Gastrocnemius medialis (tissue), 4 donors: ENCODE data around the gene FRMD5. TPM values are rescaled to one million over a fixed set of nuclear protein-coding genes. Genes with fewer than 3 reads are reported as not detected.

Experiments
- ATAC-seq, 2 donors: fragments of 150-250 bp; one replicate each; pipeline ENCODE4 v1.9.1; 2016
- DNase-seq, 2 donors: peaks; one replicate each; pipeline ENCODE4 v3.0.0-alpha.2; 2019
- H3K27ac ChIP-seq, 4 donors: fragments of 200-600 bp; sonication (generic); 1 replicate in 1 of 4; 2 replicates in 3 of 4; pipeline ENCODE4 v1.5.1; 2016 to 2018; ENCODE audit warnings: mild to moderate bottlenecking in 2 of 4, moderate library complexity in 1 of 4
- H3K27me3 ChIP-seq, 3 donors: fragments of 200-600 bp; sonication (generic) in 2 of 3; 1 replicate in 1 of 3; 2 replicates in 2 of 3; pipeline versions ENCODE4 v1.5.1 to v1.6.0; 2016 to 2019; ENCODE audit warnings: mild to moderate bottlenecking in 1 of 3, moderate library complexity in 1 of 3
- H3K36me3 ChIP-seq, 2 donors: fragments of 200-600 bp; sonication (generic) in 1 of 2; one replicate each; pipeline ENCODE4 v1.5.1; 2017 to 2018
- H3K4me1 ChIP-seq, 2 donors: fragments of 200-600 bp; sonication (generic) in 1 of 2; one replicate each; pipeline ENCODE4 v1.5.1; 2016 to 2017; ENCODE audit warnings: mild to moderate bottlenecking in 2 of 2
- H3K4me3 ChIP-seq, 4 donors: fragments of 200-600 bp; sonication (generic) in 3 of 4; 1 replicate in 1 of 4; 2 replicates in 3 of 4; pipeline ENCODE4 v1.5.1; 2016 to 2019; ENCODE audit warnings: mild to moderate bottlenecking in 2 of 4
- H3K9me3 ChIP-seq, 3 donors: fragments of 200-600 bp; sonication (generic) in 2 of 3; 1 replicate in 1 of 3; 2 replicates in 2 of 3; pipeline ENCODE4 v1.5.1; 2016 to 2019
- POLR2A ChIP-seq, 2 donors: fragments of 450-650 bp; IDR thresholded peaks; one replicate each; pipeline ENCODE4 v1.6.1; 2017; ENCODE audit warnings: antibody characterized with exemption in 2 of 2, mild to moderate bottlenecking in 2 of 2, moderate library complexity in 2 of 2
- in situ Hi-C, 4 donors: fragments of 200-750 bp; cut with MboI; loops; one replicate each; pipeline versions ENCODE4 v1.15.0 to v1.8.0; 2017; ENCODE audit warnings: low sequenced_read_pairs in 4 of 4
- intact Hi-C: fragments of 100-400 bp; cut with DNase I; formaldehyde crosslinking; loops from one replicate; pipeline ENCODE4 v1.15.1; 2023; ENCODE audit warnings: low total_unique reads
- total RNA-seq, 4 donors: library from RNA; depleted of rRNA; stranded (reverse); fragments of >200 nt; gene quantifications; one replicate each; pipeline versions ENCODE4 v1.1.0 to v1.2.3, GENCODE V29; 2016
- TF ChIP-seq, protein P1 (sequence below), 5 experiments: fragments of 450-650 bp in 3 of 5; fragments of 200-600 bp in 2 of 5; sonication (generic) in 2 of 5; IDR thresholded peaks in 4 of 5; conservative IDR thresholded peaks in 1 of 5; 1 replicate in 4 of 5; 2 replicates in 1 of 5; pipeline ENCODE4 v1.5.1; 2016 to 2019; ENCODE audit warnings: antibody characterized with exemption in 5 of 5, mild to moderate bottlenecking in 3 of 5, moderate library complexity in 3 of 5

FRMD5 gene
- total RNA-seq, 4 donors from 2014 or later: 0.04 TPM; not detected in 3

DNA sequence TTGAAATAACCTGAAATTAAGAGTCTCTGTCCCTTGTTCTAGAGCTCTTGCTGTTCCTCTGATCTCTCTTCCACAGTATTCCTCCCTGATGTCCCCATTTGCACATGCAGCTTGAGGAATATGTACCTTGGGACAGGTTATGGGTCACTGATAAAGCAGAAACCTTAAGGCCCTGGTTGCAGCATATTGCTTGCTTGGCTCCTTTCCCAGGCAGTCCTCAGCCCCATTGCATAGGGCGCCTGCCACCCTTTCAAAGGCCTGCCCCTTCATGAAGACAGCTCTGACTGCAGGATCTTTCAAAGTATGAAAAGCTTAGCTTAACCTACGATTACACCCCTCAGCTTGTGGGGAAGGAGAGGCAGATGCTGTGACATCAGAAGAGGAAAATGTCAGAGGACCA is 316.6 kb downstream of the FRMD5 start:
- no peaks in the 10 kb centered on the region for H3K9me3 ChIP-seq
- no peak overlapping the region for H3K27ac ChIP-seq
- ATAC-seq (no peak), DNase-seq (no peak)
- H3K36me3 ChIP-seq: no peaks in the 10 kb centered on the region
- no peak overlapping the region for H3K4me3 ChIP-seq
- intact Hi-C loops: no loop called here
- in situ Hi-C loops: loop anchor here in 1 of 4 donors (25.0 kb wide), 1 partner anchor 334 kb away; no protein-coding TSS in a partner anchor
- TF ChIP-seq POLR2A (IDR thresholded peaks at IDR 0.05): no peak
- TF ChIP-seq, protein P1, sequence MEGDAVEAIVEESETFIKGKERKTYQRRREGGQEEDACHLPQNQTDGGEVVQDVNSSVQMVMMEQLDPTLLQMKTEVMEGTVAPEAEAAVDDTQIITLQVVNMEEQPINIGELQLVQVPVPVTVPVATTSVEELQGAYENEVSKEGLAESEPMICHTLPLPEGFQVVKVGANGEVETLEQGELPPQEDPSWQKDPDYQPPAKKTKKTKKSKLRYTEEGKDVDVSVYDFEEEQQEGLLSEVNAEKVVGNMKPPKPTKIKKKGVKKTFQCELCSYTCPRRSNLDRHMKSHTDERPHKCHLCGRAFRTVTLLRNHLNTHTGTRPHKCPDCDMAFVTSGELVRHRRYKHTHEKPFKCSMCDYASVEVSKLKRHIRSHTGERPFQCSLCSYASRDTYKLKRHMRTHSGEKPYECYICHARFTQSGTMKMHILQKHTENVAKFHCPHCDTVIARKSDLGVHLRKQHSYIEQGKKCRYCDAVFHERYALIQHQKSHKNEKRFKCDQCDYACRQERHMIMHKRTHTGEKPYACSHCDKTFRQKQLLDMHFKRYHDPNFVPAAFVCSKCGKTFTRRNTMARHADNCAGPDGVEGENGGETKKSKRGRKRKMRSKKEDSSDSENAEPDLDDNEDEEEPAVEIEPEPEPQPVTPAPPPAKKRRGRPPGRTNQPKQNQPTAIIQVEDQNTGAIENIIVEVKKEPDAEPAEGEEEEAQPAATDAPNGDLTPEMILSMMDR (IDR thresholded peaks at IDR 0.05 in 4 of 5, conservative IDR thresholded peaks at IDR 0.05 in 1 of 5): no peak
- H3K27me3 ChIP-seq: no peaks in the 10 kb centered on the region
- no peaks in the 10 kb centered on the region for H3K4me1 ChIP-seq

DNA sequence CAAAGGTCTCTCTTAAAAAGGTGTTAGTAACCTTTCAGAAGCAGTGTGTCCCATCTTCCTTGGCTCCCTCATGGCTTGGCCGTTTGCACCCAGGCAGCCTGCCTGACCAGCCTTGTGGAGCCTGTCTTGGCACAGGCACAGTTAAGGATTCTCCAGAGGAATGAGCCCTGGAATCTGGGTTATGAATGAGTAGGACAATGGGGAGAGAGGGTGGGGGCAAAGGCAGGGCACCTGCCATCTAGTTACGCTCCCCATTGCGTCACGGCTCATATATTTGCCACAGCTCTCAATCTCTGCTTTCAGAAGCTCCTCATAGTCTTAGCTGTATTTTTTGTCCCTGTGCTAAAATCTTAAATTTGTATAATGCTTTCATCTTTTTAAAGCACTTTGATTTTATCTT is 317.7 kb downstream of the FRMD5 start:
- Histone ChIP-seq H3K4me1 (no peaks in the 10 kb centered on the region), H3K4me3 (no peak overlapping the region), H3K9me3 (no peaks in the 10 kb centered on the region), H3K36me3 (no peaks in the 10 kb centered on the region), H3K27ac (no peak overlapping the region), H3K27me3 (no peaks in the 10 kb centered on the region)
- DNase-seq: no peak
- in situ Hi-C loops (loop anchor here in 1 of 4 donors (25.0 kb wide), 1 partner anchor 335 kb away; no protein-coding TSS in a partner anchor), intact Hi-C loops (no loop called here)
- no peak for TF ChIP-seq POLR2A (IDR thresholded peaks at IDR 0.05)
- TF ChIP-seq, protein P1 (IDR thresholded peaks at IDR 0.05 in 4 of 5, conservative IDR thresholded peaks at IDR 0.05 in 1 of 5): no peak
- no peak for ATAC-seq

DNA sequence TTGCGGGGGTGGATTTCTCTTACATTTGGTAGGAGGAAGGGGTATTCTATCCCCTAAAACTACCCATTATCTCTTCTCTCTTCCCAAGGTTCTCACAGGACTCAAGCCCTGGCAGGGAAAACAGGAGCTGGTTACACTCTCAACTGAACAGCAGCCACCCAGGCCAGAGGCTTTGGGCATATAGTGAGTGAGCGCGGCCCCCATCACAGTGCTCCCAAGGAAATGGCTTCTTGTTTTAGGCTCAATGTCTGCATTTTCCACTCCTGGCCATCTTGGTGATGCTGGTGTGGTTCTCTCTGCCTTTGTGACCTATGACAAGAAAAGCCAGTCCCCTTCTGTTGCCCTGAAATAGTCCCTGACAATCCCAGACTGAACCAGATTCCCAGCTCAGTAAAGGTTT is 318.2 kb downstream of the FRMD5 start:
- ATAC-seq (no peak), DNase-seq (no peak)
- Histone ChIP-seq H3K27ac (no peak overlapping the region), H3K9me3 (no peaks in the 10 kb centered on the region), H3K4me1 (no peaks in the 10 kb centered on the region), H3K4me3 (no peak overlapping the region), H3K27me3 (no peaks in the 10 kb centered on the region), H3K36me3 (no peaks in the 10 kb centered on the region)
- TF ChIP-seq POLR2A (IDR thresholded peaks at IDR 0.05): no peak
- TF ChIP-seq, protein P1 (IDR thresholded peaks at IDR 0.05 in 4 of 5, conservative IDR thresholded peaks at IDR 0.05 in 1 of 5): no peak
- intact Hi-C loops: no loop called here
- in situ Hi-C loops: loop anchor here in 1 of 4 donors (25.0 kb wide), 1 partner anchor 335 kb away; no protein-coding TSS in a partner anchor

DNA sequence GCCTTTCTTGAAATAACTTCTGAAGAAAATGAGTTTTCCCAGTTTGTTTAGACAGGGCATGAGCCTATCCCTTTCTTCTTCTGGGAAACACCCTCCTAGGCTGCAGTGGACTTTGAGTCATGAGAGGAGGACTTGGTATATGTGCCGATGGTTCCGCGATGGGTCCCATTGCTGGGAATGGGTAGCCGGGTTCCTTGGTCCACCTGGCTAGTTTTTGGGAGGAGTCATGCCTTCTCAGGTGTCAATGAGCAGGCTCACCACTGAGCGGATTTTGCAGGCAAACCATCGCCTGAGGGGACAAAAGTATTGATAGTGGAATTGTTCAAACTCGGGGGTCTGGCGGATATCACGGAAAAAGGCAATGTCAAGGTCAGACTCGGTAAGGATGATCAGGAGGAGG is 321.4 kb downstream of the FRMD5 start:
- no peaks in the 10 kb centered on the region for H3K27me3 ChIP-seq
- H3K36me3 ChIP-seq: no peaks in the 10 kb centered on the region
- no peaks in the 10 kb centered on the region for H3K9me3 ChIP-seq
- H3K4me3 ChIP-seq: no peak overlapping the region
- TF ChIP-seq POLR2A (IDR thresholded peaks at IDR 0.05): no peak
- TF ChIP-seq, protein P1 (IDR thresholded peaks at IDR 0.05 in 4 of 5, conservative IDR thresholded peaks at IDR 0.05 in 1 of 5): no peak
- intact Hi-C loops: no loop called here
- ATAC-seq: no peak
- H3K27ac ChIP-seq: no peak overlapping the region
- no peaks in the 10 kb centered on the region for H3K4me1 ChIP-seq
- in situ Hi-C loops: no loop called here
- no peak for DNase-seq

DNA sequence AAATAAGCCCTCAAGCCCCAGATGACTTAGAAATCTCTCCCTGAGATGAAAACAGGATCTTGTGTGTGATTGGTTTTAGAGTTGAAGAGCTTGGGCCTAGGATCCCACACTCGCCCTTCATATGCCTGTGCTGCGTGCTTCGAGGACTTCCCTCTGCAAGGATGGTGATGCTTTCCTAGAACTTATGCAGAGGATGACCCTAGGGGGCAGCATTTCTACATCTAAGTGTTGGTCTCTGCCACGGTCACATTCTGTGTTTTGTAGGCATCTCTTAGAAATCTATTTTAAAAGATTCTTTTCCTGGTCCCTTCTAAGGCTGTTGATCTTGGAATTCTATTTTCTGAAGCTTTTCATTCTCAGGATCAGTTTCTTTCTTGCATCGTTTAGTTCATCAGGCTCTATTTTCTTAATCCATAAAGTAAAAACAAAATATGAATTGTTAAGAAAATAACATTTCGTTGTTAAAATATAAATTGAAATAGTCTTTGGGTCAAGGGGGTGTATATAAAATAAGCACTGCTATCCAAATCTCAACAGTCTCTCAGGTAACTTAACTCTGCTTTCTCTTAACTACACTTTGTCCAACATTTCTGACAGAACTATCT is 322.6 kb downstream of the FRMD5 start:
- H3K27me3 ChIP-seq: no peaks in the 10 kb centered on the region
- intact Hi-C loops: no loop called here
- TF ChIP-seq, protein P1 (IDR thresholded peaks at IDR 0.05 in 4 of 5, conservative IDR thresholded peaks at IDR 0.05 in 1 of 5): no peak
- no peak for TF ChIP-seq POLR2A (IDR thresholded peaks at IDR 0.05)
- no peaks in the 10 kb centered on the region for H3K36me3 ChIP-seq
- no peaks in the 10 kb centered on the region for H3K4me1 ChIP-seq
- H3K9me3 ChIP-seq: no peaks in the 10 kb centered on the region
- ATAC-seq (no peak), DNase-seq (no peak)
- in situ Hi-C loops: no loop called here
- no peak overlapping the region for H3K27ac ChIP-seq
- H3K4me3 ChIP-seq: no peak overlapping the region
